Hepatocyte (in vitro differentiated cells): ENCODE measurements around the gene TAS1R3. TPM values are rescaled to one million over a fixed set of nuclear protein-coding genes. Genes with fewer than 3 reads are reported as not detected.

Experiments used
- DNase-seq: peaks from one replicate; pipeline ENCODE4 v3.0.0-alpha.2; 2016; ENCODE audit warnings: low spot score
- H2AFZ ChIP-seq: fragments of 200-600 bp; sonication (generic); 2 replicates; pipeline ENCODE4 v1.6.0; 2016; ENCODE audit warnings: antibody characterized with exemption, mild to moderate bottlenecking
- H3K27ac ChIP-seq: fragments of 200-600 bp; sonication (generic); 2 replicates; pipeline ENCODE4 v1.5.1; 2016; ENCODE audit warnings: mild to moderate bottlenecking
- H3K27me3 ChIP-seq: fragments of 200-600 bp; sonication (generic); 2 replicates; pipeline ENCODE4 v1.6.1; 2016
- H3K36me3 ChIP-seq: fragments of 200-600 bp; sonication (generic); replicated peaks from 2 replicates; pipeline ENCODE4 v1.5.1; 2016; ENCODE audit warnings: low read depth; ENCODE audit not compliant: insufficient read depth
- H3K4me1 ChIP-seq: fragments of 200-600 bp; sonication (generic); 2 replicates; pipeline ENCODE4 v1.5.1; 2016; ENCODE audit warnings: mild to moderate bottlenecking, moderate library complexity; ENCODE audit not compliant: insufficient read depth
- H3K4me2 ChIP-seq: fragments of 200-600 bp; sonication (generic); 2 replicates; pipeline ENCODE4 v1.6.0; 2016
- H3K4me3 ChIP-seq: fragments of 200-600 bp; sonication (generic); 2 replicates; pipeline ENCODE4 v1.5.1; 2016; ENCODE audit warnings: mild to moderate bottlenecking
- H3K79me2 ChIP-seq: fragments of 200-600 bp; sonication (generic); 2 replicates; pipeline ENCODE4 v1.6.0; 2017; ENCODE audit warnings: mild to moderate bottlenecking
- H3K9me2 ChIP-seq: fragments of 200-600 bp; sonication (generic); replicated peaks from 2 replicates; pipeline ENCODE4 v1.6.0; 2017; ENCODE audit warnings: mild to moderate bottlenecking; ENCODE audit not compliant: insufficient read depth
- H3K9me3 ChIP-seq: fragments of 200-600 bp; sonication (generic); 2 replicates; pipeline ENCODE4 v1.5.1; 2016; ENCODE audit warnings: low read depth, mild to moderate bottlenecking
- H4K20me1 ChIP-seq: fragments of 200-600 bp; sonication (generic); 2 replicates; pipeline ENCODE4 v1.6.0; 2016; ENCODE audit warnings: mild to moderate bottlenecking; ENCODE audit not compliant: insufficient read depth, poor library complexity, severe bottlenecking
- EZH2 ChIP-seq: fragments of 200-600 bp; sonication (generic); IDR thresholded peaks from 2 replicates; pipeline ENCODE4 v1.6.1; 2016; ENCODE audit warnings: antibody characterized with exemption, mild to moderate bottlenecking, borderline replicate concordance
- EZH2phosphoT487 ChIP-seq: fragments of 200-600 bp; sonication (generic); IDR thresholded peaks from one replicate; pipeline ENCODE4 v1.6.1; 2018; ENCODE audit warnings: antibody characterized with exemption, mild to moderate bottlenecking, low read depth, moderate library complexity; ENCODE audit not compliant: unreplicated experiment, severe bottlenecking
- whole genome bisulfite sequencing: methylation state at CpG from one replicate; pipeline ENCODE4 v1.1.6; 2016; ENCODE audit warnings: low lambda C conversion rate; ENCODE audit errors: missing lambda C conversion rate; 5-methylcytosine and 5-hydroxymethylcytosine counted together
- polyA plus RNA-seq: library from polyadenylated mRNA; unstranded; fragments of >200 nt; fragmentation: Nextera tagmentation; extraction: Ambion mirVana; gene quantifications from 2 replicates; pipeline ENCODE4 v1.2.1, GENCODE V29; 2016
- total RNA-seq: library from RNA; depleted of rRNA; stranded (reverse); fragments of >200 nt; gene quantifications from 2 replicates; pipeline ENCODE4 v1.2.3, GENCODE V29; 2014
- TF ChIP-seq, protein P1 (sequence below): fragments of 200-600 bp; sonication (generic); IDR thresholded peaks from 2 replicates; pipeline ENCODE4 v1.5.1; 2016; ENCODE audit warnings: antibody characterized with exemption, mild to moderate bottlenecking; ENCODE audit not compliant: poor library complexity

The TAS1R3 gene
- total and polyA plus RNA-seq, 2 experiments from 2014 or later, result 0.17 to 0.42 TPM

DNA sequence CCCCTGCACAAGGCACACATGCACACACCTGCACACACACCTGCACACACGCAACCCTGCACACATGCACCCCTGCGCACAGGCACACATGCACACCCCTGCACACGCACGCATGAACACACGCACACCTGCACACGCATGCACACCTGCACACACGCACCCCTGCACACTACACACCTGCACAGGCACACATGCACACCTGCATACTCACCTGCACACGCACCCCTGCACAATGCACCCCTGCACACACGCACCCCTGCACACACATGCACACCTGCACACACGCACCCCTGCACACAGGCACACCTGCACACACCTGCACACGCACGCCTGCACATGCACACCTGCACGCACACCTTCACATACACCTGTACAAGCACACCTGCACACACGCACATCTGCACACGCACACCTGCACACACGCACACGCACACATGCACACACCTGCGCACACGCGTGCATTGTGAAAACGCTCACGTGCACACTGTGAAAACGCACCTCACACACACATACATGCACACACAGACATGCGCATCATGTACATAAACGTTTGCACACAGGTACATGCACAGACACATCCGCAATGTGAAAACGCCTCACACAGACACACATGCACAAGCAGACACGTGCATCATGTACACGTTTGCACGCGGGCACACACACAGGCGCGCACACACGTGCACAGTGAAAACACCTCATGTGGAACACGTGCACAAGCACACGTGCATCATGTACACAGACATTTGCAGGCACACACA, 9.9 kb downstream of the TAS1R3 start:
- Histone ChIP-seq H3K36me3 (no peaks in the 10 kb centered on the region), H3K4me2 (no peak overlapping the region), H3K79me2 (peaks cover 34% of the 10 kb centered on the region), H3K9me2 (no peaks in the 10 kb centered on the region), H3K9me3 (no peaks in the 10 kb centered on the region), H3K4me3 (no peak overlapping the region), H2AFZ (no peak overlapping the region), H3K4me1 (peaks cover 18% of the 10 kb centered on the region), H4K20me1 (peaks cover 23% of the 10 kb centered on the region), H3K27me3 (no peaks in the 10 kb centered on the region), H3K27ac (no peak overlapping the region)
- TF ChIP-seq EZH2 (no peak), EZH2phosphoT487 (no peak)
- TF ChIP-seq, protein P1, sequence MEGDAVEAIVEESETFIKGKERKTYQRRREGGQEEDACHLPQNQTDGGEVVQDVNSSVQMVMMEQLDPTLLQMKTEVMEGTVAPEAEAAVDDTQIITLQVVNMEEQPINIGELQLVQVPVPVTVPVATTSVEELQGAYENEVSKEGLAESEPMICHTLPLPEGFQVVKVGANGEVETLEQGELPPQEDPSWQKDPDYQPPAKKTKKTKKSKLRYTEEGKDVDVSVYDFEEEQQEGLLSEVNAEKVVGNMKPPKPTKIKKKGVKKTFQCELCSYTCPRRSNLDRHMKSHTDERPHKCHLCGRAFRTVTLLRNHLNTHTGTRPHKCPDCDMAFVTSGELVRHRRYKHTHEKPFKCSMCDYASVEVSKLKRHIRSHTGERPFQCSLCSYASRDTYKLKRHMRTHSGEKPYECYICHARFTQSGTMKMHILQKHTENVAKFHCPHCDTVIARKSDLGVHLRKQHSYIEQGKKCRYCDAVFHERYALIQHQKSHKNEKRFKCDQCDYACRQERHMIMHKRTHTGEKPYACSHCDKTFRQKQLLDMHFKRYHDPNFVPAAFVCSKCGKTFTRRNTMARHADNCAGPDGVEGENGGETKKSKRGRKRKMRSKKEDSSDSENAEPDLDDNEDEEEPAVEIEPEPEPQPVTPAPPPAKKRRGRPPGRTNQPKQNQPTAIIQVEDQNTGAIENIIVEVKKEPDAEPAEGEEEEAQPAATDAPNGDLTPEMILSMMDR, result no peak
- 96% methylated on average over 35 of the region's 36 CpGs for WGBS
- DNase-seq, result no peak

DNA sequence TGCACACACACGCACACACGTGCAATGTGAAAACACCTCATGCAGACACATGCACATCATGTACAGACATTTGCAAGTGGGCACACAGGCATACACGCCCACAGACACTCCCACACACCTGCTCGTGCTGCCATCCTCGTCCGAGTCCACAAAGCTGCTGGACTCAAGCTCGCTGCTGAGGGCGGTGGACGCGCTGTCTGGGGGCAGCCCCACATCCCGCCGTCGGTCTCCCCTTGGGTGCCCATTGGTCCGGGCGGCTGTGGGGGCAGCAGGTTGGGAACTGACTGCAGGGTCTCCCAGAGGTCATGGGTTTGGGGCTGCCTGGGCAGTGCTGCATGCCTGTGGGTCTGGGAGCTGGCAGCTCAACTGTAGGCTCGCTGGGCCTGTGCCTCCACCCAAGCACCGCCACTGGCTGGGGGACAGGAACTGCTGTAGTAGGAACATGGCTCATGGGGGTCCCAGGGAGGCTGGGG, 10.5 kb downstream of the TAS1R3 start:
- no peak for DNase-seq
- Histone ChIP-seq H3K4me3 (no peak overlapping the region), H3K79me2 (peaks cover 40% of the 10 kb centered on the region), H3K9me3 (no peaks in the 10 kb centered on the region), H4K20me1 (peaks cover 29% of the 10 kb centered on the region), H3K27me3 (no peaks in the 10 kb centered on the region), H2AFZ (no peak overlapping the region), H3K4me2 (no peak overlapping the region), H3K27ac (no peak overlapping the region), H3K4me1 (peaks cover 22% of the 10 kb centered on the region), H3K9me2 (no peaks in the 10 kb centered on the region), H3K36me3 (no peaks in the 10 kb centered on the region)
- TF ChIP-seq, protein P1, result no peak
- no peak for TF ChIP-seq EZH2phosphoT487
- no peak for TF ChIP-seq EZH2
- WGBS, result over 99% methylated on average over 16 of the region's 17 CpGs

DNA sequence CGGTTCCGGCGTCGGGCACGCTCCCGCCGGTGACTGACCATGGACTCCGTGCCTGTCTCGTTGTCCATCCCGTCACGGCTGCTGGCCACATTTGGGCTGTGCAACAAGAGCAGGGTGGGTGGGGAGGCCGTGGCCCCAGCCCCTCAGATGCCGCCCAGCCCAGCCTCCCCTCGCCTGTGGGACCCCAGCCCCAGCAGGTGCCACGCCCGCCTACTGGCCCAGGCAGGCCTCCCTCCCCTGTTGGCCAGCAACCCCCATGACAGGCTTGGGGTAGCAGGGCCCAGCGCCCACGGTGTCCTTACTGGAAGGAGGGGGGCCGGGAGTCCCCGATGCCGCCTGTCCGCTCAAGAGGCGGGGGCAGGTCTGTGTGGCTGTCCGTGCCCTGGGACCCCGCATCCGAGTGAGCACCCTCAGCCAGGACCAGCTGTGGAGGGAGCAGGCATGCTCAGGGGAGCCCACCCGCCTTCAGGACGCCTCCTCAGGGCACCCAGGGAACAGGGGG, 11.0 kb downstream of the TAS1R3 start:
- Histone ChIP-seq H3K27ac (no peak overlapping the region), H3K4me3 (no peak overlapping the region), H3K9me2 (no peaks in the 10 kb centered on the region), H3K79me2 (peaks cover 45% of the 10 kb centered on the region), H3K4me2 (no peak overlapping the region), H3K27me3 (no peaks in the 10 kb centered on the region), H2AFZ (no peak overlapping the region), H3K4me1 (peaks cover 26% of the 10 kb centered on the region), H4K20me1 (peaks cover 32% of the 10 kb centered on the region), H3K36me3 (no peaks in the 10 kb centered on the region), H3K9me3 (no peaks in the 10 kb centered on the region)
- TF ChIP-seq EZH2phosphoT487, result no peak
- TF ChIP-seq EZH2, result no peak
- TF ChIP-seq, protein P1, result no peak
- no peak for DNase-seq
- WGBS, result 95% methylated on average over 27 of the region's 28 CpGs
